ENCODE data around the gene C2orf66.

GRCh38 chr2:196798980-196799379 lies 10.2 kb downstream of the C2orf66 start:
- TF ChIP-seq CTCF (conservative IDR thresholded peaks at IDR 0.05; ENCODE audit: low read depth, low read length) (no peak), EZH2phosphoT487 (IDR thresholded peaks at IDR 0.05; ENCODE audit: borderline replicate concordance, low read length) (no peak), EZH2 (IDR thresholded peaks at IDR 0.05; ENCODE audit: low read length, unreplicated experiment) (no peak)

Measured in PC-3 (cell line).